ENCODE results near the gene EVI5L.
"Not testable (repeated sequence)": the region's sequence is repeated elsewhere in the genome, so short reads cannot be mapped to it uniquely, and the experiment has no call there.

EVI5L gene

GRCh38 chr19:7846155-7846646 is 16.2 kb downstream of the EVI5L start:
- DNase-seq (ENCODE audit: low read depth) = no peak

- no peak for DNase-seq (ENCODE audit: low read depth)
These were observed 17.6 kb downstream of the EVI5L start for GRCh38 chr19:7847664-7848063.

- DNase-seq (ENCODE audit: low read depth) = no peak
These were observed 18.9 kb downstream of the EVI5L start for GRCh38 chr19:7848779-7849457.

- no peak for DNase-seq (ENCODE audit: low read depth)
These were observed 19.6 kb downstream of the EVI5L start for GRCh38 chr19:7849631-7849999.

- DNase-seq (ENCODE audit: low read depth) = no peak
These were observed 20.2 kb downstream of the EVI5L start for GRCh38 chr19:7850000-7850813.

GRCh38 chr19:7850945-7851622 is 21.1 kb downstream of the EVI5L start:
- no peak for DNase-seq (ENCODE audit: low read depth)

- DNase-seq (ENCODE audit: low read depth) = no peak
These were observed 21.8 kb downstream of the EVI5L start for GRCh38 chr19:7851623-7852500.

- DNase-seq (ENCODE audit: low read depth) = no peak
These were observed 23.1 kb downstream of the EVI5L start for GRCh38 chr19:7852851-7853769.

- DNase-seq (ENCODE audit: low read depth) = no peak
These were observed 23.7 kb downstream of the EVI5L start for GRCh38 chr19:7853770-7854128.

- no peak for DNase-seq (ENCODE audit: low read depth)
These were observed 25.5 kb downstream of the EVI5L start for GRCh38 chr19:7855426-7856108.

- DNase-seq (ENCODE audit: low read depth) = no peak
These were observed 26.1 kb downstream of the EVI5L start for GRCh38 chr19:7856109-7856591.

- DNase-seq (ENCODE audit: low read depth) = no peak
These were observed 27.0 kb downstream of the EVI5L start for GRCh38 chr19:7856679-7857663.

GRCh38 chr19:7857727-7858108 is 27.7 kb downstream of the EVI5L start:
- no peak for DNase-seq (ENCODE audit: low read depth)

GRCh38 chr19:7858109-7858770 is 28.2 kb downstream of the EVI5L start:
- DNase-seq (ENCODE audit: low read depth) = no peak

GRCh38 chr19:7859087-7859486 is 29.1 kb downstream of the EVI5L start:
- DNase-seq (ENCODE audit: low read depth) = not testable (repeated sequence)

- DNase-seq (ENCODE audit: low read depth) = no peak
These were observed 30.1 kb downstream of the EVI5L start for GRCh38 chr19:7859831-7860713.

Measured in GM04504 (cell line).